Loucy (cell line): ENCODE results near the gene SEMA6B.

Source experiments
- H2AFZ ChIP-seq: fragments of 200-600 bp; sonication (generic); 2 replicates; pipeline ENCODE4 v1.6.0; 2016; ENCODE audit warnings: antibody characterized with exemption, mild to moderate bottlenecking, low read length, moderate library complexity
- H3F3A ChIP-seq: fragments of 200-600 bp; 2 replicates; pipeline ENCODE4 v1.6.0; 2016; ENCODE audit warnings: antibody characterized with exemption, low read depth, mild to moderate bottlenecking
- H3K27me3 ChIP-seq: fragments of 200-600 bp; sonication (generic); 2 replicates; pipeline ENCODE4 v1.6.1; 2014; ENCODE audit warnings: low read length, mild to moderate bottlenecking; ENCODE audit not compliant: insufficient read depth, poor library complexity, severe bottlenecking
- H3K36me3 ChIP-seq: fragments of 200-600 bp; sonication (generic); 2 replicates; pipeline ENCODE4 v1.6.1; 2016; ENCODE audit warnings: low read length; ENCODE audit not compliant: insufficient read depth
- H3K4me1 ChIP-seq: fragments of 200-600 bp; sonication (generic); 2 replicates; pipeline ENCODE4 v1.5.1; 2014; ENCODE audit warnings: low read length, mild to moderate bottlenecking; ENCODE audit not compliant: insufficient read depth, poor library complexity, severe bottlenecking
- H3K4me2 ChIP-seq: fragments of 200-600 bp; sonication (generic); 2 replicates; pipeline ENCODE4 v1.6.0; 2014; ENCODE audit warnings: antibody characterized with exemption, low read length, low read depth, mild to moderate bottlenecking; ENCODE audit not compliant: poor library complexity, severe bottlenecking
- H3K4me3 ChIP-seq: fragments of 200-600 bp; sonication (generic); 2 replicates; pipeline ENCODE4 v1.5.1; 2014; ENCODE audit warnings: low read length, mild to moderate bottlenecking, mixed read lengths; ENCODE audit not compliant: poor library complexity, severe bottlenecking
- H3K79me2 ChIP-seq: fragments of 200-600 bp; sonication (generic); 2 replicates; pipeline ENCODE4 v1.6.1; 2014; ENCODE audit warnings: low read length; ENCODE audit not compliant: insufficient read depth
- H3K9ac ChIP-seq: fragments of 200-600 bp; sonication (generic); 2 replicates; pipeline ENCODE4 v1.6.0; 2014; ENCODE audit warnings: mild to moderate bottlenecking, low read depth, low read length, moderate library complexity; ENCODE audit not compliant: poor library complexity, severe bottlenecking
- H3K9me2 ChIP-seq: fragments of 200-600 bp; sonication (generic); replicated peaks from 2 replicates; pipeline ENCODE4 v1.6.1; 2016; ENCODE audit warnings: low read depth, low read length, mixed read lengths
- H3K9me3 ChIP-seq: fragments of 200-600 bp; sonication (generic); 2 replicates; pipeline ENCODE4 v1.6.1; 2014; ENCODE audit warnings: mild to moderate bottlenecking, antibody characterized with exemption, low read length, low read depth; ENCODE audit not compliant: insufficient read depth
- H4K20me1 ChIP-seq: fragments of 200-600 bp; sonication (generic); 2 replicates; pipeline ENCODE4 v1.6.0; 2014; ENCODE audit warnings: antibody characterized with exemption, low read length, mild to moderate bottlenecking; ENCODE audit not compliant: insufficient read depth, poor library complexity, severe bottlenecking
- EZH2phosphoT487 ChIP-seq: fragments of 200-600 bp; IDR thresholded peaks from 2 replicates; pipeline ENCODE4 v1.6.1; 2018; ENCODE audit warnings: antibody characterized with exemption, mild to moderate bottlenecking, moderate library complexity, borderline replicate concordance
- TF ChIP-seq, protein P1 (sequence below): fragments of 200-600 bp; sonication (generic); conservative IDR thresholded peaks from 2 replicates; pipeline ENCODE4 v1.5.1; 2014; ENCODE audit warnings: mild to moderate bottlenecking, antibody characterized with exemption, low read length

Gene SEMA6B

DNA sequence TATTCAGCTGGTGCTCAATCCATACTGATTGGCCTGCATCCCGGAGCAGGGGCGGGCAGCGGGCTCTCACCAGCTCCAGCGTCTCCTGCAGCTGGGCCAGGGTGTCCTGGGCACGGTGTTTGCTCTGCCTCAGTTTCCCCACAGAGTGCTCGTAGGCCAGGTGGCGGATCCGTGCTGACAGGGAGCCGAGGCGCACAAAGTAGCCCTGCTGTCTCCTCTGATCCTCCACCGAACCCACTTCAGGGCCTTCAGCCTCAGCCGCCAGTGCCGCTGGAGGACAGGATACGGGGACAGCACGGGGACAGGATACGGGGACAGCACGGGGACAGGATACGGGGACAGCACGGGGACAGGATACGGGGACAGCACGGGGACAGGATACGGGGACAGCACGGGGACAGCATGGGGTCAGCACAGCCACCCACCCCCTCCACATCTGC, 33.9 kb downstream of the SEMA6B start:
- Histone ChIP-seq H3K9ac (no peak overlapping the region), H3K9me3 (no peaks in the 10 kb centered on the region), H3K27me3 (no peaks in the 10 kb centered on the region), H4K20me1 (no peaks in the 10 kb centered on the region), H3K36me3 (no peaks in the 10 kb centered on the region), H2AFZ (no peak overlapping the region), H3K4me3 (no peak overlapping the region), H3K4me2 (no peak overlapping the region), H3F3A (no peaks in the 10 kb centered on the region), H3K4me1 (no peaks in the 10 kb centered on the region), H3K79me2 (no peaks in the 10 kb centered on the region), H3K9me2 (no peaks in the 10 kb centered on the region)
- TF ChIP-seq EZH2phosphoT487, result no peak
- TF ChIP-seq, protein P1, sequence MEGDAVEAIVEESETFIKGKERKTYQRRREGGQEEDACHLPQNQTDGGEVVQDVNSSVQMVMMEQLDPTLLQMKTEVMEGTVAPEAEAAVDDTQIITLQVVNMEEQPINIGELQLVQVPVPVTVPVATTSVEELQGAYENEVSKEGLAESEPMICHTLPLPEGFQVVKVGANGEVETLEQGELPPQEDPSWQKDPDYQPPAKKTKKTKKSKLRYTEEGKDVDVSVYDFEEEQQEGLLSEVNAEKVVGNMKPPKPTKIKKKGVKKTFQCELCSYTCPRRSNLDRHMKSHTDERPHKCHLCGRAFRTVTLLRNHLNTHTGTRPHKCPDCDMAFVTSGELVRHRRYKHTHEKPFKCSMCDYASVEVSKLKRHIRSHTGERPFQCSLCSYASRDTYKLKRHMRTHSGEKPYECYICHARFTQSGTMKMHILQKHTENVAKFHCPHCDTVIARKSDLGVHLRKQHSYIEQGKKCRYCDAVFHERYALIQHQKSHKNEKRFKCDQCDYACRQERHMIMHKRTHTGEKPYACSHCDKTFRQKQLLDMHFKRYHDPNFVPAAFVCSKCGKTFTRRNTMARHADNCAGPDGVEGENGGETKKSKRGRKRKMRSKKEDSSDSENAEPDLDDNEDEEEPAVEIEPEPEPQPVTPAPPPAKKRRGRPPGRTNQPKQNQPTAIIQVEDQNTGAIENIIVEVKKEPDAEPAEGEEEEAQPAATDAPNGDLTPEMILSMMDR, result no peak

DNA sequence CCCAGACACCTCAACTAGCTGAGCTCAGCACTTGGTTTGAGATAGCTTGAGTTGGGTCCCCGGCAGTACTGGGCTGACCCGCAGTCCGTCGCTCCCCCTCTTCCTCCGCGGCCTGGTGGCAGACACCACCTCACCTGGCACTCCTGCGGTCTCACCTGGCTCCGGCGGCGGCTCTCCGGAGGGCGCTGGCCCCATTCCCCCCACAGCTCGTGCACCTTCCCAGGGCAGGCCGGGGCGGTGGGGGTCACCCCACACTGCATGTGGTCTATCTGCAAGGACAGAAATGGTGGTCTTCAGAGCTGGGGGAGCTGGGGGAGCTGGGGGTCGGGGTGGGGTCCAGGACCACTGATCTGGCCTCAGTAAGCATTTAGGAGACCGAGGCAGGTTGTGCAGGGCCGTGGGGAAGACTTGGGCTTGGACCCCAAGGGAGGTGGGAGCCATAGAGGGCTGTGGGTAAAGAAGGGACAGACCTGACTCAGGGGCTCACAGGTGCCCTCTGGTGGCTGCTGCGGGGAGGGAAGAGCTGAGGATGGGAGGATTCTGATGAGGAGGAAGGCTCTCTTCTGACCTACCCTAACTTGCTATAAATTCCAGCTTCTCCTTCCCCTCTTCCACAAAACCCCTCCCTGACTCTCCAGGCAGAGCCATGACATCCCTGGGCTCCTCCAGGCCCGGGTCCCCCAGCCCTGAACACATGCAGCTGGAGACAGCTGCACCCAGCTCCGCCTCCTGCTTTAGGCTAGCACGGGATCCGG, 34.5 kb downstream of the SEMA6B start:
- Histone ChIP-seq H3K4me2 (no peak overlapping the region), H2AFZ (no peak overlapping the region), H3K9me3 (no peaks in the 10 kb centered on the region), H3F3A (no peaks in the 10 kb centered on the region), H3K79me2 (no peaks in the 10 kb centered on the region), H4K20me1 (no peaks in the 10 kb centered on the region), H3K4me3 (no peak overlapping the region), H3K9me2 (no peaks in the 10 kb centered on the region), H3K4me1 (no peaks in the 10 kb centered on the region), H3K36me3 (no peaks in the 10 kb centered on the region), H3K9ac (no peak overlapping the region), H3K27me3 (no peaks in the 10 kb centered on the region)
- TF ChIP-seq EZH2phosphoT487, result no peak
- TF ChIP-seq, protein P1, result peak; percentile 71

DNA sequence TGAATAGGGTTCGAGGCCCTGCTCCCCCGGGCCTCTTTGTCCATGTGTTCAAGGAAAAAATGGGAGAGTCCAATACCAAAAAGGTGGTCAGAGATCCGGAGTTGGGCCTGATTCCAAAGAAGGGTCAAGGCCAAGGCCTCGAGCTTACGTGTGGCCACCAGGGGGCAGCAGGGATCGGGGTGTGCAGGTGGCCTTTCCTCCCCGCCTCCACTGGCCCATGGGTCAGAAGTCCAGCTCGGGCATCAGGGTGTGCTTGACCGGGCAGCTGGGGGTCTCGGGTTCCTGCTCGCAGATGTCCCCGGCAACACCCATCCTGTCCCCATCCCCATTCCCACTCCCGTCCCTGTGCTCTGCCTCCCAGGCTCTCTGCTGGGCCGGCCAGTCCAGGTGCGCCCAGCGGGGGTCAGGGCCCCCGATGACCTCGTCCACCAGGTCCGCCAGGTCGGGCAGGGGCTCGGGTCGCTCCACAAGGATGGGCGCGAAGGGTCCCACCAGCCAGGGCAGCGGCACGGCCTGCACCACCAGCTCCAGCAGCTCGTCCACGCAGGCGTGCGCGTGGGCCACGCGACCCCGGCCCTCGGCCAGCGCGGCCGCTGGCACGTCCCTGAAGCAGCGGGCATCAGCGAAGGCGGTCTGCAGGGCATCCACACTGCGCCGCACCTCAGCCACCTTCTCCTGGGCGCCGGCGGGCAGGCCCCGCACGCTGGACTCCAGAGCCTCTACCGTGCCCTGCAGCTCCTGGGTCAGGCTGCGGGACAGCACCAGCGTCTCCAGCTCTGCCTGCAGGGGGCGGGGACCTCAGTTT, 36.0 kb downstream of the SEMA6B start:
- H3K9me3 ChIP-seq, result no peaks in the 10 kb centered on the region
- no peak overlapping the region for H3K4me3 ChIP-seq
- H3K4me2 ChIP-seq, result no peak overlapping the region
- H3K79me2 ChIP-seq, result no peaks in the 10 kb centered on the region
- no peaks in the 10 kb centered on the region for H3K4me1 ChIP-seq
- no peak overlapping the region for H3K9ac ChIP-seq
- H3K36me3 ChIP-seq, result no peaks in the 10 kb centered on the region
- no peaks in the 10 kb centered on the region for H3F3A ChIP-seq
- H4K20me1 ChIP-seq, result no peaks in the 10 kb centered on the region
- no peak for TF ChIP-seq EZH2phosphoT487
- TF ChIP-seq, protein P1, result peak; percentile 75
- no peak overlapping the region for H2AFZ ChIP-seq
- H3K9me2 ChIP-seq, result no peaks in the 10 kb centered on the region
- no peaks in the 10 kb centered on the region for H3K27me3 ChIP-seq
